ENCODE data around the gene CCDC157. TPM values are rescaled to one million over a fixed set of nuclear protein-coding genes. Genes with fewer than 3 reads are reported as not detected.
A peak's percentile ranks its signal among the peaks of the same experiment; 100 is the strongest.

Gene CCDC157
- total and polyA plus RNA-seq, 9 of the 15 experiments (the other 6 are each of a cell fraction or from before 2014, with no cell fraction given): 0.04 to 1.3 (median 0.68) TPM

- no peak for TF ChIP-seq ZNF699 (CRISPR knock-in tag; IDR thresholded peaks at IDR 0.05; ENCODE audit: insufficient replicate concordance)
- no peak for TF ChIP-seq E4F1 (CRISPR knock-in tag; IDR thresholded peaks at IDR 0.05; ENCODE audit: borderline replicate concordance)
- TF ChIP-seq KLF6 (CRISPR knock-in tag; IDR thresholded peaks at IDR 0.05; ENCODE audit: borderline replicate concordance): no peak
- no peak for TF ChIP-seq ELF4 (CRISPR knock-in tag; IDR thresholded peaks at IDR 0.05)
- no peak for TF ChIP-seq SAFB2 (IDR thresholded peaks at IDR 0.05; ENCODE audit: borderline replicate concordance, low read depth, low read length, severe bottlenecking)
- TF ChIP-seq ZNF431 (CRISPR knock-in tag; IDR thresholded peaks at IDR 0.05): no peak
- peak; percentile 35 for TF ChIP-seq DACH1 (IDR thresholded peaks at IDR 0.05; ENCODE audit: partially characterized antibody)
- TF ChIP-seq XRCC4 (IDR thresholded peaks at IDR 0.05; ENCODE audit: extremely low read depth, insufficient read depth, insufficient read length): no peak
- no peak for TF ChIP-seq RHOXF2B (CRISPR knock-in tag; conservative IDR thresholded peaks at IDR 0.05)
- peak; percentile 47 for TF ChIP-seq TAF9B (IDR thresholded peaks at IDR 0.05; ENCODE audit: partially characterized antibody)
- TF ChIP-seq ZBTB8A (IDR thresholded peaks at IDR 0.05; ENCODE audit: partially characterized antibody): no peak
- no peak for TF ChIP-seq NFATC3 (IDR thresholded peaks at IDR 0.05)
- no peak for TF ChIP-seq KLF1 (tag; IDR thresholded peaks at IDR 0.05)
- no peak for TF ChIP-seq UBTF (IDR thresholded peaks at IDR 0.05; ENCODE audit: borderline replicate concordance in 1 of 2, low read depth in 2 of 2, low read length in 2 of 2)
- no peak; a peak in 1 of 6 replicates for TF ChIP-seq ZBTB11 (CRISPR knock-in tag; IDR thresholded peaks at IDR 0.05)
- no peak for TF ChIP-seq ZSCAN32 (CRISPR knock-in tag; IDR thresholded peaks at IDR 0.05)
- TF ChIP-seq TAF15 (IDR thresholded peaks at IDR 0.05; ENCODE audit: low read depth, low read length): no peak
- TF ChIP-seq PPARD (CRISPR knock-in tag; IDR thresholded peaks at IDR 0.05): no peak
- no peak; the same call in 1 of the 2 replicates for TF ChIP-seq RNF2 (IDR thresholded peaks at IDR 0.05)
- no peak for TF ChIP-seq KDM2B (CRISPR knock-in tag; IDR thresholded peaks at IDR 0.05)
These were observed 65.1 kb downstream of the CCDC157 start (continued) for GRCh38 chr22:30421695-30422480.
